GM18868 (cell line): ENCODE data around the gene EEF1E1.

Experiments used
- ATAC-seq: cut with Tn5 transposase; IDR thresholded peaks from one replicate; pipeline ENCODE4 v1.9.1; 2021; ENCODE audit warnings: mild to moderate bottlenecking, moderate library complexity; ENCODE audit not compliant: unreplicated experiment

EEF1E1 gene

GRCh38 chr6:8102122-8102958, at the start of gene EEF1E1:
EEF1E1 (minus strand) TSS chr6:8102548; CDS start chr6:8102521, 27 bp downstream.
- peak; percentile 99 for ATAC-seq

GRCh38 chr6:8149350-8149749, 47.0 kb upstream of the EEF1E1 start:
- no peak for ATAC-seq

- no peak for ATAC-seq
Measured at GRCh38 chr6:8143945-8144344, 41.6 kb upstream of the EEF1E1 start.

GRCh38 chr6:8139451-8139850, 37.1 kb upstream of the EEF1E1 start:
- ATAC-seq = no peak

GRCh38 chr6:8137529-8137939, 35.2 kb upstream of the EEF1E1 start:
- no peak for ATAC-seq

GRCh38 chr6:8135276-8135675, 32.9 kb upstream of the EEF1E1 start:
- ATAC-seq = no peak

- ATAC-seq = no peak
Measured at GRCh38 chr6:8132130-8132529, 29.8 kb upstream of the EEF1E1 start.

- ATAC-seq = peak; percentile 85
Measured at GRCh38 chr6:8131265-8131897, 29.0 kb upstream of the EEF1E1 start.

- no peak for ATAC-seq
Measured at GRCh38 chr6:8130399-8130798, 28.1 kb upstream of the EEF1E1 start.

GRCh38 chr6:8123236-8123635, 20.9 kb upstream of the EEF1E1 start:
- no peak for ATAC-seq

GRCh38 chr6:8114956-8115355, 12.6 kb upstream of the EEF1E1 start:
- ATAC-seq = no peak

- ATAC-seq = no peak
Measured at GRCh38 chr6:8113131-8113654, 10.8 kb upstream of the EEF1E1 start.

GRCh38 chr6:8110725-8111124, 8.4 kb upstream of the EEF1E1 start:
- no peak for ATAC-seq

- ATAC-seq = peak; percentile 75
Measured at GRCh38 chr6:8110117-8110721, 7.9 kb upstream of the EEF1E1 start.

GRCh38 chr6:8108759-8109539, 6.6 kb upstream of the EEF1E1 start:
- no peak for ATAC-seq

- ATAC-seq = no peak
Measured at GRCh38 chr6:8108031-8108660, 5.8 kb upstream of the EEF1E1 start.

- no peak for ATAC-seq
Measured at GRCh38 chr6:8105791-8106190, 3.4 kb upstream of the EEF1E1 start.

GRCh38 chr6:8103726-8104125, 1.4 kb upstream of the EEF1E1 start:
- no peak for ATAC-seq

- ATAC-seq = no peak
Measured at GRCh38 chr6:8100159-8100854, 2.0 kb downstream of the EEF1E1 start.

- no peak for ATAC-seq
Measured at GRCh38 chr6:8090650-8091049, 11.7 kb downstream of the EEF1E1 start.
